HPDE6-E6E7 (cell line): ENCODE measurements around the gene TNNI2.

Experiments used
- DNase-seq: peaks from one replicate; pipeline ENCODE4 v3.0.0; 2011; ENCODE audit warnings: missing footprints; ENCODE audit errors: extremely low spot score

The TNNI2 gene

DNA sequence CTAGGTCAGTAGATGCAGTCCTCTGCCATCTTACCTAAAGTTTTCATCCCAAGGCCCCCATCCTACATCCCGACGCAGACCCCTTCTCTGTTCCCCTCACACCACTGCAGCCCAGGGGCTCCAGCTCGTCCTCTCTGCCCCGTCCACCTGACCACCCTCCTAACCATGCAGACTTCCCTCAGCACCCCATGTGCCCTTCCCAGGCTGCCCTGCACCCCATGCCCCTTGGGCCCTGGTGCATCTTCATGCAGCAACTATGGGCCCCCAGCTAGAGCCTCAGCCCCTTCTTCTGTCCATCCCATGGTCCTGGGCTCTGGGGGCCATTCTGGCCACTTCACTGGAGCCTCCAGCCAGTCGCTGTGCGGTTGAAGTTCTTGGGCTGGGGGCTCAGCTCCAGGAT is 50.0 kb downstream of the TNNI2 start:
- DNase-seq: no peak

DNA sequence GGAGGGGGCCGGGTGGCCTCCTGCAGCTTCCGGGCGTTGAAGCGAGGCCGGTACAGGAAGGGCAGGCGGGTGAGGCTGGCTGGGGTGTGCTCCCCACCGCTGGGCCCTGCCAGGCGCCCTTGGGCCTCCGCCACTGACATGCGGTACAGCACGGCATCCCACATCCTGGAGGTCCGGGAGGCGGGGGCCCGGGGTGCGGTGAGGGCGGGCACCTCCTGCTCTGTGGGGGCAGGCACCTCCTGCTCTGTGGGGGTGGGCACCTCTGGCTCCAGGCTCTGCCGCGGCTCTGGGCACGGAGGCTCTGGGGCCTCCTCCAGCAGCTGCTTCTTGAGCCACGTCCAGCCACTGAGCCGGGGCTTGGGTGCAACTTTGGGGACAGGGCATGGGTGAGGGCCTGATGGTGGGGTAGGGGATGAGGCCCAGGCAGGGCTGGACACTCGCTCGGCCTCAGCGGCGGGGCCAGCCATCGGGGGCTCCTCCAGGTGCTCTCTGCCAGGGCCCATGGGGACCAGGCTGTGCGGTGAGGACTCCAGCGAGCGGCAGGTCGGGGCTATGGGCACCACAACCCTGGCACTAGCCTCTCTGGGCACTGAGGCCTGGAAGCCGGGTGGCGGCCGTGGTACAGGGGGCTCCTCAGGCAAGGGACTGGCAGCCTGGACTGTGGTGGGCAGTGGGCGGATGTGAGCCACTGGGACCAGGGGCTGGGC is 50.6 kb downstream of the TNNI2 start:
- DNase-seq: no peak

- DNase-seq: no peak
Observed at GRCh38 chr11:1889941-1890855, 51.4 kb downstream of the TNNI2 start.
